HL-60/S4 treated with phorbol 12-myristate 13-acetate at 8.2 ng/mL for 4 days and 3 days (cell line): ENCODE results near the gene OOSP1.
"Not testable (repeated sequence)": the region's sequence is repeated elsewhere in the genome, so short reads cannot be mapped to it uniquely, and the experiment has no call there.

Experiments used
- in situ Hi-C: fragments of 300-500 bp; cut with MboI; formaldehyde crosslinking; loops from 2 replicates; pipeline ENCODE4 v1.15.0; 2022; ENCODE audit warnings: low sequenced_read_pairs

The OOSP1 gene

GRCh38 chr11:59960502-59961381 lies 22.5 kb downstream of the OOSP1 start:
- in situ Hi-C loops, result no loop called here

- in situ Hi-C loops, result no loop called here
Measured at GRCh38 chr11:59962107-59962482, 23.9 kb downstream of the OOSP1 start.

DNA sequence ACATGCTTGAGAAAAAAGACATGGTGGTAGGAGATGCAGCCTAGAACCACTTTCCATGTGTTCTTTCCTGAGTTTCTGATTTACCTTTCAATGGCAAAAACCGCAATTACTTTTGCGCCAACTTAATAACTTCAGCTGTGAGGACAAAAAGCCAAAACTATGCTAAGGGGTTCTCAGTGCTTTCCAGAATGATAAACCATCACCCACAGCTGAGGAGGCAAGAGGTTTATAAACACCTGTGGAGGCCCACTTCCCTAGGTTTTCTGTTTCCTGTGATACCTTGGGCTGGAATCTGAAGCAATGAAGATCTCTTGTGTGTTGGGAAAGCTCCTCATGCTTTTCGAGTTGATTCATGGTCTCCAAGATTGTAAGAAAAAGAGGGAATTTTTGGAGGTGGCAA lies 25.5 kb downstream of the OOSP1 start, which contains the start of gene OOSP4A:
OOSP4A (plus strand) TSS at position 301 of the 400 bp plus-strand sequence; CDS start at position 301, 0 bp downstream.
- in situ Hi-C loops, result no loop called here

DNA sequence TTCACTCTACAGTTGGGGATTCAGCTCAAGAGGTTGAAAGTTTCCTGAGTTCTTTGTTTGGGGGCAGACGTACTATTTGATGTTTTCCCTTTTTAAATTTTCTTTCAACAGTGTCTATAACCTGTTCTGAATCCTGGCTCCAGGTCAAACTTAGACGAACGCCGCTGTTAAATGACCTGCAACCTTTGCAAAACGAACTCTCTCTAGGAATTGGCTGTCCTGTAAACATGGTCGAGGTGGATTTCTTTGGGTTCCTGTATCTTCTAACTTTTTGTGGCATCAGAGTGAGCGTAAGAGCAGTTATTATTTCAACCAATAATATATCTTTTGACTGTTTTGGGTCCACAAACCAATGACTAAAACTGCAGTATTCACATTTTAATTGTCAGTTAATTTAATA lies 27.2 kb downstream of the OOSP1 start:
- in situ Hi-C loops, result no loop called here

- in situ Hi-C loops, result no loop called here
Measured at GRCh38 chr11:59966201-59966600, 28.0 kb downstream of the OOSP1 start.

- in situ Hi-C loops, result no loop called here
Measured at GRCh38 chr11:59967677-59968394, 29.6 kb downstream of the OOSP1 start.

DNA sequence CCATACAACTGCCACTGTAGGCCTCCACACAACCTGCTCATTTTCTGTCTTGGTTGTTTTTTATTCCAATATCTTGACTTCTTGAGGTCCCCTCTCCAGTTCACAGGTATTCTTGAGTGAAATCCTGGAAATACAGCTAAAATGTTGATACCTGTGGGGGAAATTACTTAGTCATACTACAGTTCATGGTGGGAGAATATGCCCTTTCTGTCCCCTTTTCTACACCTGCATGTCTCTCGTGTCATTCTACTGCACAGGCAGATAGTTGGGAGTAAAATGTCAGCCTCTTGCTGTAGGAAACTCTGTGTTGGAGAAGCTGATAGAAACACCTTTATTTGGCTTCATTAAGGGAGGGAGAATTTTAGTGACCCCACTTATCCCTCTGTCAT lies 30.2 kb downstream of the OOSP1 start:
- in situ Hi-C loops, result no loop called here

- in situ Hi-C loops, result no loop called here
Measured at GRCh38 chr11:59973097-59973496, 34.9 kb downstream of the OOSP1 start.

GRCh38 chr11:59981106-59981770 lies 43.0 kb downstream of the OOSP1 start:
- in situ Hi-C loops, result no loop called here

DNA sequence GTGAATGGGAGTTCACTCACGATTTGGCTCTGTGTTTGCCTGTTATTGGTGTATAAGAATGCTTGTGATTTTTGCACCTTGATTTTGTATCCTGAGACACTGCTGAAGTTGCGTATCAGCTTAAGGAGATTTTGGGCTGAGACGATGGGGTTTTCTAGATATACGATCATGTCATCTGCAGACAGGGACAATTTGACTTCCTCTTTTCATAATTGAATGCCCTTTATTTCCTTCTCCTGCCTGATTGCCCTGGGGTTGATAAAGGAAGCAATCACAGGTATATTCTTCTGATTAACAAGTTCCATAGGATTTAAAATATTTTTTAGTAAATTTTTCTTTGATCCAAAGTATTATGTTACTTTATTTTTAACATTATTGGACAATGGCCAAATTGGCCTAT lies 43.8 kb downstream of the OOSP1 start:
- in situ Hi-C loops, result not testable (repeated sequence)

GRCh38 chr11:59983212-59983611 lies 45.0 kb downstream of the OOSP1 start:
- in situ Hi-C loops, result no loop called here

DNA sequence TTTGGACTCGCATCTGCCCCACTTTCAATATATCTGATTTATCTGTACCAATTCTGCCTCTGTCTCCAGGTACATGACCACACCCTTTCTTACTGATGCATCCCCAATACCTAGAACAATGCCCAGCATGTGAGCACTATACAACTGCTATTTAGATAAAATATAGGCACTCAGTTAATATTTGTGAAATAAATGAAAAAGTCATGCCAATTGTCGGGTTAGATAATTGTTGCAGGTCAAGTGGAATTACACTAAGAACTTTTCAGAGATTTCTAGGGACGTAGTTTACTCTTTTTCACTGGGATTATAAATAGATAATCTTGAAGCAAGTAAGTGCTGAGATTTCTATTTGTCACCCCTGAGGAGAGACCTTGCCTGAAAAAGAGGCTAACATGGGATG lies 46.1 kb downstream of the OOSP1 start:
- in situ Hi-C loops, result no loop called here

GRCh38 chr11:59990421-59990820 lies 52.2 kb downstream of the OOSP1 start:
- in situ Hi-C loops, result no loop called here

DNA sequence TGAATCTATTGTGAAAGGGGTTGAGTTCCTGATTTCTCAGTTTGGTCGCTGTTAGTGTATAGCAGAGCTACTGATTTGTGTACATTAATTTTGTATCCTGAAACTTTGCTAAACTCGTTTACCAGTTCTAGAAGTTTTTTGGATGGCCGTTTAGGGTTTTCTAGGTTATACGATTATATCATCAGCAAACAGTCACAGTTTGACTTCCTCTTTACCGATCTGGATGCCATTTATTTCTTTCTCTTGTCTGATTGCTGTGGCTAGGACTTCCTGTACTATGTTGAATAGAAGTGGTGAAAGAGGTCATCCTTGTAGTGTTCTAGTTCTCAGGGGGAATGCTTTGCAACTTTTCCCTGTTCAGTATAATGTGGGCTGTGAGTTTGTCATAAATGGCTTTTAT lies 54.2 kb downstream of the OOSP1 start:
- in situ Hi-C loops, result no loop called here

DNA sequence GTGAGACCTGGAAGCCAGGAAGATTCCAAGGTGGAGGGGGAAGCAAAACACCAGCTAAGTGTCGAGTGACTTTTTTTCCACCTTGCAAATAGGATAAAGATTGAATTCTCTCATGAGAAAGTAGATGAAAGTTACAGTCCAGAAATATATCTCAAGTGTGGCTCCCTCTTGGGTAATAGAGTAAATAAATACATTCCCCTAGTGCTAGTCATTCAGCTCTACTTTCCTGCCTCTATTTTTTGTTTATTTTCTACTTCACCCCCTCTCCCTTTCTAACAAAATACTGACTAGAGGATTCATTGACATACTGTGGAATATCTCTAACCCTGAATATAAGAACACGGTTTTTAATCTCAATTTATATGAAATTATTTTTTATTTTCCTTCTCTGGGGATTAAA lies 59.6 kb downstream of the OOSP1 start:
- in situ Hi-C loops, result no loop called here

- in situ Hi-C loops, result no loop called here
Measured at GRCh38 chr11:59999691-60000090, 61.5 kb downstream of the OOSP1 start.

DNA sequence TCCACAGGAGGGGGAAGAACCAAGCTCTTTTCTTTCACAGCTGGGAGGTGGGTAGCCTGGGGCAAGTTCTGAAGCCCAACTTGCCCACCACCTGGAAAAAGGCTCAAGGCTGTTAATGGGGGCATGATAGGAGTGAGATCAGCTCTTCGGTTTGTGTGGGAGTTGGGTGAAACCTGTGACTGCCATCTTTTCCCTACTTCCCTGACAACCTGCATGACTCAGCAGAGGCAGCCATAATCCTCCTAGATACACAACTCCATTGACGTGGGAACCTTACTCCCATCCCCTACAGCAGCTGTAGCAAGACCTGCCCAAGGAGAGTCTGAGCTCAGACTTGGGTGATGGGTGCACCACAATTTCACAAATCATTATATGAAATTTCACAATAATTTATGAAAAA lies 65.5 kb downstream of the OOSP1 start:
- in situ Hi-C loops, result no loop called here

- in situ Hi-C loops, result no loop called here
Measured at GRCh38 chr11:60005360-60005759, 67.1 kb downstream of the OOSP1 start.
